ENCODE data around the gene C6orf47.

C6orf47 gene

GRCh38 chr6:31619805-31620585, 40.6 kb downstream of the C6orf47 start:
- POLR2A ChIA-PET = interaction anchor here (0.6 to 2.1 kb wide), 4 partner anchors 14 to 45 kb away, joined by 3 to 6 read pairs (median 4); partner anchors contain the start of genes BAG6 and TNF
- TF ChIP-seq, protein P1, sequence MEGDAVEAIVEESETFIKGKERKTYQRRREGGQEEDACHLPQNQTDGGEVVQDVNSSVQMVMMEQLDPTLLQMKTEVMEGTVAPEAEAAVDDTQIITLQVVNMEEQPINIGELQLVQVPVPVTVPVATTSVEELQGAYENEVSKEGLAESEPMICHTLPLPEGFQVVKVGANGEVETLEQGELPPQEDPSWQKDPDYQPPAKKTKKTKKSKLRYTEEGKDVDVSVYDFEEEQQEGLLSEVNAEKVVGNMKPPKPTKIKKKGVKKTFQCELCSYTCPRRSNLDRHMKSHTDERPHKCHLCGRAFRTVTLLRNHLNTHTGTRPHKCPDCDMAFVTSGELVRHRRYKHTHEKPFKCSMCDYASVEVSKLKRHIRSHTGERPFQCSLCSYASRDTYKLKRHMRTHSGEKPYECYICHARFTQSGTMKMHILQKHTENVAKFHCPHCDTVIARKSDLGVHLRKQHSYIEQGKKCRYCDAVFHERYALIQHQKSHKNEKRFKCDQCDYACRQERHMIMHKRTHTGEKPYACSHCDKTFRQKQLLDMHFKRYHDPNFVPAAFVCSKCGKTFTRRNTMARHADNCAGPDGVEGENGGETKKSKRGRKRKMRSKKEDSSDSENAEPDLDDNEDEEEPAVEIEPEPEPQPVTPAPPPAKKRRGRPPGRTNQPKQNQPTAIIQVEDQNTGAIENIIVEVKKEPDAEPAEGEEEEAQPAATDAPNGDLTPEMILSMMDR (IDR thresholded peaks at IDR 0.05; ENCODE audit: control extremely low read depth, extremely low read depth, low read depth, missing control alignments) = no peak
- CTCF ChIA-PET = no interaction called here
- peak; percentile 86 for DNase-seq (ENCODE audit: extremely low spot score)

- TF ChIP-seq, protein P1 (IDR thresholded peaks at IDR 0.05; ENCODE audit: control extremely low read depth, extremely low read depth, low read depth, missing control alignments) = no peak
- POLR2A ChIA-PET = no interaction called here
- CTCF ChIA-PET = interaction anchor here (0.7 to 6.6 kb wide), 8 partner anchors 8 to 71 kb away, joined by 3 to 73 read pairs (median 4); partner anchors contain the start of genes ATP6V1G2 and NCR3
- no peak for DNase-seq (ENCODE audit: extremely low spot score)
These were observed 43.6 kb downstream of the C6orf47 start for GRCh38 chr6:31617010-31617409.

GRCh38 chr6:31615748-31616147, 44.8 kb downstream of the C6orf47 start:
- no peak for DNase-seq (ENCODE audit: extremely low spot score)
- ChIA-PET CTCF (interaction anchor here (0.8 to 6.6 kb wide), 6 partner anchors 10 to 65 kb away, joined by 3 to 73 read pairs (median 10); partner anchors contain the start of gene LTB), POLR2A (no interaction called here)
- TF ChIP-seq, protein P1 (IDR thresholded peaks at IDR 0.05; ENCODE audit: control extremely low read depth, extremely low read depth, low read depth, missing control alignments) = no peak

DNA sequence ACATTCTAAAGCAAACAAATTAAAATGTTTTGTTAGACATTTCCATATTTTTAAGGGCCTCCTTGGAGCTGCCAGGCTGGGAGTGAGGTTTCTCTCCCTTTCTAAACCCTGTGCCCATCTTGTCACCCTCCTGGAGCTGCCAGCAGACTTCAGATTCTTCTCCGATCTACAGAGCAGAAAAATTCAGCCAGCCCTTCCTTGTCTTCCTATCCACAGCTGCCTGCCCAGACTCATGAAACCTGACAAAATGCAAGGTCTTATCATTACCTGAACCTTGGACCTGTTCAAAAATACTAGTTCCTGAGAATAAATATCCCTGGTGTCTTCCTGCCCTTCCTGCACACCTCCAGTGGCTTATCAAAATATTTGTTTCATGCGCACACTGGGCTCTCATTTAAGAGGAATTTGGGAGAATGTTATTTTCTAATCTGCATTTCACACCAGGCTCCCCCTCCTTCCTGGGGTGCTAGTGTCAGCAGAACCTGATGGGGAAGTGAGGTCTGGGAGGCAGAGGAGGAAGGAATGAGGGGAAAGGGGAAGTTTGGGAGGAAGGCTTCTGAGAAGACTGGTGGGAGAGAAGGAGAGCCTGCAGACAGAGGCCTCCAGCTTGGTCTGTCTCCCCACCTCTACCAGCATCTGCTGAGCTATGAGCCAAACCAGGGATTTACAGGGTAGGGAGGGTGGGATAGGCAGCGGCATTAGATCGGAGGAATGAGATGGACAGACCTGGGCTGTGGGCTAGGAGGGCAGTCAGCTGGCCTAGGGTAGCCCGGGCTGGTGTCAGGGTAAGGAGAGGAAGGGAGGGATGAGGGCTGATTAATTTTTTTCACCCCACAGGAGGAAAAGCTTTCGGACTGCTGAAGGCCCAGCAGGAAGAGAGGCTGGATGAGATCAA, 45.6 kb downstream of the C6orf47 start, which contains the start of gene AIF1:
TSS of gene AIF1 (plus strand) at position 551 of the 895 bp plus-strand sequence. CDS start at position 647, 96 bp downstream.
- no peak for DNase-seq (ENCODE audit: extremely low spot score)
- ChIA-PET POLR2A (interaction anchor here (0.6 to 0.8 kb wide), 2 partner anchors 38 to 77 kb away, joined by 4 to 5 read pairs; no protein-coding TSS in a partner anchor), CTCF (interaction anchor here (1.8 to 6.6 kb wide), 4 partner anchors 17 to 68 kb away, joined by 7 to 73 read pairs (median 24); partner anchors contain the start of genes ATP6V1G2 and LTB)
- TF ChIP-seq, protein P1 (IDR thresholded peaks at IDR 0.05; ENCODE audit: control extremely low read depth, extremely low read depth, low read depth, missing control alignments) = no peak

- peak; percentile 79 for DNase-seq (ENCODE audit: extremely low spot score)
- POLR2A ChIA-PET = interaction anchor here (0.6 to 0.8 kb wide), 2 partner anchors 12 to 37 kb away, joined by 4 read pairs; no protein-coding TSS in a partner anchor
- CTCF ChIA-PET = interaction anchor here (1.8 to 6.6 kb wide), 4 partner anchors 16 to 68 kb away, joined by 7 to 73 read pairs (median 24); partner anchors contain the start of genes ATP6V1G2 and LTB
- TF ChIP-seq, protein P1 (IDR thresholded peaks at IDR 0.05; ENCODE audit: control extremely low read depth, extremely low read depth, low read depth, missing control alignments) = no peak
These were observed 46.4 kb downstream of the C6orf47 start for GRCh38 chr6:31614075-31614619.
